ENCODE measurements around the gene EVA1A.

Gene EVA1A

DNA sequence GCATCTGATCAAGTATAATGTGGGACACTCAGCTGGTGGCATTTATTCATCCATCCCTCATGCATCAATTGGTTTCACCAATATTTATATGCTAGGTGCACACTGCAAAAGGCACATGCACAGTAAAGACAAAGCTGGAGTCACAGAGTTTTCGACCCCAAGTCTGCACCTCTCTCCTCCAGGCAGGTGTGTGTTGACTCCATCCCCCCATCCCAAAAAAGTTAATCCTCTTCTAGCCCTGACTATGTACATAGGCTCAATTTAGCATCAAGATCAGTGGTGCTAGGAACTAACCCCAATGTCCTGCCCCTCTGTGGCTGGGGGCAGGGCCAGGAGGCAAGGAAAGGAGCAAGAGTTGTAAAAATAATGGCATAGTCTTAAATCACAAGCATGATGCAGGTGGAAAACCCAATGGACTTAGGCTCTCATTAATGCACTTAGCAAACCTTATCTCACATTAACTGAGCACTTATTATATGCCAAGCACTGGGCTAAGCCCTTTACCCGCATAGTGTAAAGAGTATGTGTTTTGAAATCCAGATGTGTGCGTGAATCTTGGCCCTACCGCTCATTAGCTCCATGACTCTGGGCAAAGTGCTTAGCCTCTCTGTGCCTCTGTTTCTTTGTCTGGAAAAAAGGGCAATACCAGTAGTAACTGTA, 3.1 kb downstream of the EVA1A start:
- Histone ChIP-seq H3K27me3 (ENCODE audit: control insufficient read depth, insufficient read depth, low read length) (peaks cover 4% of the 10 kb centered on the region), H3K4me3 (ENCODE audit: low read length) (no peak overlapping the region), H3K4me1 (ENCODE audit: control insufficient read depth, insufficient read depth, low read length) (no peaks in the 10 kb centered on the region), H3K9ac (ENCODE audit: low read length) (no peak overlapping the region), H3K36me3 (ENCODE audit: control insufficient read depth, insufficient read depth, low read length) (no peaks in the 10 kb centered on the region), H3K27ac (ENCODE audit: low read depth, low read length) (no peak overlapping the region)

DNA sequence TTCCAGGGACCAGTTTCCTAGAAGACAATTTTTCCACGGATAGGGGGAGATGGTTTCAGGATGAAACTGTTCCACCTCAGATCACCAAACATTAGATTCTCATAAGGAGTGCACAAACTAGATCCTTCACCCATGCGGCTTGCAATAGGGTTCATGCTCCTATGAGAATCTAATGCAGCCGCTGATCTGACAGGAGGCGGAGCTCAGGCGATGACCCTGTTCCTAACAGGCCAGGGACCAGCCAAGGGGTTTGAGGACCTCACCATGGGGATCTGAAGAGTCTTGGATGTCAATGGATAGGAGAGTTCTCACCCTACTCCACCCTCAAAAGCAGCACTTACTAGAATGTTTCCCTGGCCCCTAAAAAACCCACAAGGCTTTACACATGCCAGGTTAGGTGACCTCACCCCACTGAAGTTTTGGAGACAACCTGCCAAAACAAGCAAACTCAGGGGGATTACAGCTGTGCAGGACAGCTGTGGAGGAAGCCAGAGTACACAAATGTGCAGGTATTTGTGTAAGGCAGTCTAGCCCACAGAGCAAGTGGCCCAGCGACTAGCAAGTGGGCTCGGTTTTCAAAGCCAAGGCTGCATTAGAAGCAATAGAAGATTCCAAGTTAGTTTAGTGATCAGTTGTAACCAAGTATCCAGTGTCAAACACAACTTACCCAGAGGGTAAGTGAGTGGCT, 3.9 kb downstream of the EVA1A start:
- Histone ChIP-seq H3K4me1 (ENCODE audit: control insufficient read depth, insufficient read depth, low read length) (no peaks in the 10 kb centered on the region), H3K4me3 (ENCODE audit: low read length) (no peak overlapping the region), H3K27ac (ENCODE audit: low read depth, low read length) (no peak overlapping the region), H3K36me3 (ENCODE audit: control insufficient read depth, insufficient read depth, low read length) (no peaks in the 10 kb centered on the region), H3K27me3 (ENCODE audit: control insufficient read depth, insufficient read depth, low read length) (peaks cover 4% of the 10 kb centered on the region), H3K9ac (ENCODE audit: low read length) (no peak overlapping the region)

DNA sequence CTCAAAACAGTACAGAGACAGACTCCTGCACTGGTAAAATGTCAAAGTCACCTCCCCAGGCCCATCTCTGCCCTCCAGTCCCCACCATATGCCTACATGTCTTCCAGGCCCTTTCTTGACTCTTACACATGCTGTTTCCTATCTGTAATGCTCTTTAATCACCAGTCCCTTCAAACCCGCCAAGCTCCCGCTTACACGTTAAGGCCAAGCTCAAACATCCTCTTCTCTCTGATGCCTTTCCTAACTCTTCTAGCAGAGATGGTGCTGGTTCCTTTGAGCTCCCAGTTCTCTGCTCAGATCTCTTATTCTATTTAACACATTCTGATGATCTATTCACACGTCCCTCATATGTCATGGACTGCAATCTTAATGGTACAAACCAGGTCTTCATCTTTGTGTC, 5.0 kb downstream of the EVA1A start:
- H3K4me3 ChIP-seq (ENCODE audit: low read length): no peak overlapping the region
- peaks cover 4% of the 10 kb centered on the region for H3K27me3 ChIP-seq (ENCODE audit: control insufficient read depth, insufficient read depth, low read length)
- no peaks in the 10 kb centered on the region for H3K4me1 ChIP-seq (ENCODE audit: control insufficient read depth, insufficient read depth, low read length)
- H3K27ac ChIP-seq (ENCODE audit: low read depth, low read length): no peak overlapping the region
- H3K9ac ChIP-seq (ENCODE audit: low read length): no peak overlapping the region
- H3K36me3 ChIP-seq (ENCODE audit: control insufficient read depth, insufficient read depth, low read length): no peaks in the 10 kb centered on the region

DNA sequence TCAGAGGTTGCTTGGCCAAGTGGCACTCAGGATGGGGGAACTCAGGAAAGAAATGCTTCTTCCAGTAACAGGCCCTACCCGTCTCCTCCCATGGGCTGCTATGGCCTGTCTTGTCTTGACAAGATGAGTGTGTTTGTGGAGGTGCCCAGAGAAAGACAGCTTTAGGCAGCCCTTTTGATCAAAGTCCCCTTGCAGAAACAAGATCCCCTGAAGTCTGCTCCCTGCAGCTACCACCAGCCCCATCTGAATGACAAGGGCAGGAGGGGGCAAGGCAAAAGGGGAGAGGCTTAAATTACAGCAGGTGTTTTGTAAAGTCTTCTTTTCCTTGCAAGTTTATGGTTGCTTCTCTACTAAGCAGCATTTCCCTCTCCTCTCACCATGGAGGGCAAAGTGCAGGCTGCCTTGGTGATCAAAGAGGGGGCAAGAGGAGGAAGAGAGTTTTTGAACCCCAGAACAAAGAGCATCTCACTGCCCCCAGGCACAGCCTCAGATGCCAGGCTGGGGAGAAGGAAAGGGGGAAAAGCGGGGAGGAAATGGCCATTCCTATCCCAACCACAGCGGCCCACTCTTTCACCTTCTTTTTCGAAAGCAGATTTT, 6.7 kb downstream of the EVA1A start:
- Histone ChIP-seq H3K27ac (ENCODE audit: low read depth, low read length) (no peak overlapping the region), H3K36me3 (ENCODE audit: control insufficient read depth, insufficient read depth, low read length) (no peaks in the 10 kb centered on the region), H3K4me1 (ENCODE audit: control insufficient read depth, insufficient read depth, low read length) (no peaks in the 10 kb centered on the region), H3K9ac (ENCODE audit: low read length) (no peak overlapping the region), H3K27me3 (ENCODE audit: control insufficient read depth, insufficient read depth, low read length) (no peaks in the 10 kb centered on the region), H3K4me3 (ENCODE audit: low read length) (no peak overlapping the region)

DNA sequence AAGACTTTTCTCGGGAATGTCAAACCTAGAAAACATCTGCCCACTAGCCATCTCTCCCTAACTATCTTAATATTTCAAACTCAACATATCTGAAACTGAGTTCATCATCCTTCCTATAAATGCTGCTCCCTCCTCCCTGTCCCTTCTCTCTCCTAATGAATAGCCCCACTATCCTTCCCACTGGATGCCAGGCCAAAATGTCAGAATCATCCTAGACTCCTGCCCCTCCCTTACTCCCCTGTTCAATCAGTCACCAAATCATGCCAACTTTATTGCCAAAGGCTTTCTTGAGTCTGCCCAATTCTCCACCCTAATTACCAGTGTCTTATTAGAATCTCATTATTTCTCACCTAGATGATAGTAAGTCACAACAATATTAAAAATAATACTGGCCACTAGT, 8.5 kb downstream of the EVA1A start:
- H3K9ac ChIP-seq (ENCODE audit: low read length): no peak overlapping the region
- H3K27me3 ChIP-seq (ENCODE audit: control insufficient read depth, insufficient read depth, low read length): no peaks in the 10 kb centered on the region
- no peaks in the 10 kb centered on the region for H3K4me1 ChIP-seq (ENCODE audit: control insufficient read depth, insufficient read depth, low read length)
- no peak overlapping the region for H3K4me3 ChIP-seq (ENCODE audit: low read length)
- H3K27ac ChIP-seq (ENCODE audit: low read depth, low read length): no peak overlapping the region
- no peaks in the 10 kb centered on the region for H3K36me3 ChIP-seq (ENCODE audit: control insufficient read depth, insufficient read depth, low read length)

DNA sequence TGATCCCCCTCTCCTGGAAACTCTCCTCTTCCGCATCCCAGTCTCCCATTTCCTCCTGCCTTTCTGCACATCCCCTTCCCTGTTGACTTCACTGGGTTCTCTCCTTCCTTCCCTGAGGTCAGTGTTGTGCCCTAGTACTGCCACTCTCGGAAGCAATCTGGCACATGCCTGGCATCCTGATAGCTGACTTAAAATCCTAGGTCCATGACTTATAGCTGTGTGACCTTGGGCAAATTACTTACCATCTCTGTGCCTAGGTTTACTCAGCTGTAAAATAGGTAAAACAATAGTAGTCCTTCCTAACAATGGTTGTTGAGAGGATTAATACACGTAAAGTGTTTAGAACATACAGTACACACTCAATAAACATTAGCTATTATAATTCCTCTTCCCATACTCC, 9.3 kb downstream of the EVA1A start:
- H3K27me3 ChIP-seq (ENCODE audit: control insufficient read depth, insufficient read depth, low read length): no peaks in the 10 kb centered on the region
- H3K27ac ChIP-seq (ENCODE audit: low read depth, low read length): no peak overlapping the region
- no peak overlapping the region for H3K9ac ChIP-seq (ENCODE audit: low read length)
- no peaks in the 10 kb centered on the region for H3K36me3 ChIP-seq (ENCODE audit: control insufficient read depth, insufficient read depth, low read length)
- H3K4me3 ChIP-seq (ENCODE audit: low read length): no peak overlapping the region
- H3K4me1 ChIP-seq (ENCODE audit: control insufficient read depth, insufficient read depth, low read length): no peaks in the 10 kb centered on the region

DNA sequence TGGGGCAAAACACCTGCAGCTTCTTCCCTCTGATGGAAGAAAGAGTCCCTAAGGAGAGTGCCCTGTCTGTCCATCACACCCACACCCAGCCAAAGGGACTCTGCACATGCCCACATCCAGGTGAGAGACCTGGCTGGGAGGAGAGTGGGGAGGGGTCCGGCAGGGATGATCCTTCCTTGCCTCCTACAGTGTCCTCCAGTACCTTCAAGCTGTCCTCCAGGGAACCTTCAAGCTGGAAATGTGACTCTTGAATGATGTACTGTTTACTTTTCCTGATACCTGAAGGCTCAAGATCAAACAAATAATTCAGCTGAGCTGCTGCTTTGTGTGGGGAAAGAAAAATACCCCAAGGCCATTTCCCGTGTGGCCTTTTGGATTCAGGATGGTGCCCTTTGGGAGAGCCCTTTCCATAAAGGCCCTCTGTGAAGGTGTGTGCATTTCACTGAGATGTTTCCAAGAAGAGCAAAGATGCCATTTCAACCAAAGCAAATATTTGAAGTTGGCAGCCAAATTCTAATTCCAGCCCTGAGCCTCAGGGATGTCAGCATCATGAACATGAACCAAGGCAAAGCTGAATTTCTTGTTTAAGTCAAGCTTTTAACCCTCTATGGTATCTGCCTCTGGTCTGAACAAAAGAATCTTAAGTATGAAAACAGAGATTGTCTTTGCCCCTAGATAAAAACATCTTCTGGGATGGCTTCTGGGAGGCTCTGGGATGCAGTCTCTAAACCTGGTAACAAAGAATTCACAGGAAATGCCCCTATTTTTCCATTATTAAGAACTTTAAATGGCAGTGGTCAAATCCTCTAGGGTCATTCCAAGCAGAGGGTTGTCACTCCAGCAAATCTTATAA, 11.1 kb downstream of the EVA1A start:
- no peaks in the 10 kb centered on the region for H3K27me3 ChIP-seq (ENCODE audit: control insufficient read depth, insufficient read depth, low read length)
- H3K4me1 ChIP-seq (ENCODE audit: control insufficient read depth, insufficient read depth, low read length): no peaks in the 10 kb centered on the region
- H3K36me3 ChIP-seq (ENCODE audit: control insufficient read depth, insufficient read depth, low read length): no peaks in the 10 kb centered on the region
- no peak overlapping the region for H3K9ac ChIP-seq (ENCODE audit: low read length)
- no peak overlapping the region for H3K4me3 ChIP-seq (ENCODE audit: low read length)
- no peak overlapping the region for H3K27ac ChIP-seq (ENCODE audit: low read depth, low read length)

DNA sequence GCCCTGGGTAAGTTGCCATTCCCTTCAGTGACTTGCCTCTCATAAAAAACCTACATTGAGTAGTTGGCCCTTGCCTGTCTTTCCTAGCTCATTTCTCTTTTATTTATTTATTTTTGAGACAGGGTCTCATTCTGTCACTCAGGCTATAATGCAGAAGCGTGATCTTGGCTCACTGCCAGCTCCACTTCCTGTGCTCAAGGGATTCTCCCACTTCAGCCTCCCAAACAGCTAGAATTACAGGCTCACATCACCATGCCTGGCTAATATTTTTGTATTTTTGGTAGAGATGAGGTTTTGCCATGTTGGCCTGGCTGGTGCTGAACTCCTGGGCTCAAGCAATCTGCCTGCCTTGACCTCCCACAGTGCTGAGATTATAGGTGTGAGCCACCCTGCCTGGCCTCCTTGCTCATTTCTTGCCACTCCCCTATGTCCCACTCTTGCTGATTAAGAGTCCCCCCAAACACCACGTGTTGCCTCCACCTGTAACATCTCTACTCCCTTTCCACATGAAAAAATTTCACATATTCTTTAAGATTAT, 12.6 kb downstream of the EVA1A start:
- no peaks in the 10 kb centered on the region for H3K36me3 ChIP-seq (ENCODE audit: control insufficient read depth, insufficient read depth, low read length)
- no peaks in the 10 kb centered on the region for H3K27me3 ChIP-seq (ENCODE audit: control insufficient read depth, insufficient read depth, low read length)
- no peak overlapping the region for H3K27ac ChIP-seq (ENCODE audit: low read depth, low read length)
- H3K4me1 ChIP-seq (ENCODE audit: control insufficient read depth, insufficient read depth, low read length): no peaks in the 10 kb centered on the region
- no peak overlapping the region for H3K9ac ChIP-seq (ENCODE audit: low read length)
- H3K4me3 ChIP-seq (ENCODE audit: low read length): no peak overlapping the region

DNA sequence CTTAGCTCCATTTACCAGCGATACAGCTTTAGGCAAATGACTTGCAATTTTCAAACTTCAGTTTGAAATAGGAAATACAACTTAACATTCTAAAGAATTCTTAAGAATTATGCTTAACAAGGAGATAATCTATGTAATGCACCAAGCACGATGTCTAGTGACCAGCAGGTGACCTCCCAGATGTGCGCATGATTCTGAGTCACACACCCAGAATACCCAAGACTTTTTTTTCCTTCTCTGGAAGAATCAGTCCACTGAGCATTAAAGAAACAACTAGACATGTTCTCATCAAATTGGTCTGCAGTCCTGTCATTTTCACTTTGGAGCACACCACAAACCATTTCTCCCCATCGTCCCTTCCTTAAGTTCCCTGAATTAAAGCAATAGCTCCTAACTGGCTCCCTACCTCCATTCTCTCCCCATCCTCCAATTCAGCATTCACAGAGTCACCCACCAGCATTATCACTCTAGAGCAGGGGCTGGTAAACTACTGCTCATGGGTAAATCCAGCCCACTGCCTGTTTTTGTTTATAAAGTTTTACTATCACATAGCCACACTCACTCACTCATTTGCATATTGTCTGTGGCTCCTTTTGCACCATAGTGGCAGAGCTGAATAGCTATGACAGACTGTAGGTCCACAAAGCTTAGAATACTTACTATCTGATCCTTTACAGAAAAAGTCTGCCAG, 13.2 kb downstream of the EVA1A start:
- Histone ChIP-seq H3K9ac (ENCODE audit: low read length) (no peak overlapping the region), H3K36me3 (ENCODE audit: control insufficient read depth, insufficient read depth, low read length) (no peaks in the 10 kb centered on the region), H3K4me1 (ENCODE audit: control insufficient read depth, insufficient read depth, low read length) (no peaks in the 10 kb centered on the region), H3K27me3 (ENCODE audit: control insufficient read depth, insufficient read depth, low read length) (no peaks in the 10 kb centered on the region), H3K4me3 (ENCODE audit: low read length) (no peak overlapping the region), H3K27ac (ENCODE audit: low read depth, low read length) (no peak overlapping the region)

DNA sequence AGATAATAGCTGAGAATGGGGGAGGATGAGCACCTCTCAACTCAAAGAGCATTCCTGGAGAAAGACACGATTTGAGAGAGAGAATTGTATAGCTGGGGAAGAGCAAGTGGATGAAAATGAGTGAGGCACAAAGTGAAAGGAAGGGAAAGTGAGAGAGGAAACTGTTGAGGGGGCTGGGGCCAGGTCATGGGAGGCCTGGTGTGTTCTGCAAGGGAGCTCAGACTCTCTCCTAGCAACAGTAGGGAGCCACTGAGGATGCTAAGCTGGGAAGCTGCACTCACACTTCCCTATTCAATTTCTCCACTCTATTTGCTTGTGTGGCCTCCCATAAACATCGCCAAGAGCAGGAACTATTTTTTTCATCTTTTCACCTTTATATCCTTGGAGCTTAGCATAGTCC, 14.8 kb downstream of the EVA1A start:
- no peaks in the 10 kb centered on the region for H3K4me1 ChIP-seq (ENCODE audit: control insufficient read depth, insufficient read depth, low read length)
- H3K27ac ChIP-seq (ENCODE audit: low read depth, low read length): no peak overlapping the region
- no peaks in the 10 kb centered on the region for H3K36me3 ChIP-seq (ENCODE audit: control insufficient read depth, insufficient read depth, low read length)
- H3K4me3 ChIP-seq (ENCODE audit: low read length): no peak overlapping the region
- H3K27me3 ChIP-seq (ENCODE audit: control insufficient read depth, insufficient read depth, low read length): no peaks in the 10 kb centered on the region
- H3K9ac ChIP-seq (ENCODE audit: low read length): no peak overlapping the region

DNA sequence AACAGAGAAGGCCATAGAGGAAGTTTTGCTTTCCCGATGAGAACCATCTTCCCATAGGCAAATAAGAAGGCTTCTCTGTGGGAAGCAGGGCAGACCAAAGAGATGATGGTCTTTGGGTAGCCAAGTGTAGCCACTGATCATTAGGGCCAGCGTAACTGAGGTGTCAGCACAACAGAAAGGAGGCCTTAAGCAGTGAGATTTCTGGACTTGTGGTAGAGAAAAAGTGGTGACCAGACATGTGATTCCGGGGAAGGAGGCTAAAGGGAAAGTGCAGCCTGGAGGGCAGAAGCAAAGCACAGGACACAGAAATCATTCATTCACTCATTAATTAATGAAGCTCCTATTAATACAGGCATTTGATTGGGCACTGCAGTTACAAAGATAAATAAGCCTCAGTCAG, 15.4 kb downstream of the EVA1A start:
- no peaks in the 10 kb centered on the region for H3K27me3 ChIP-seq (ENCODE audit: control insufficient read depth, insufficient read depth, low read length)
- no peak overlapping the region for H3K27ac ChIP-seq (ENCODE audit: low read depth, low read length)
- no peak overlapping the region for H3K4me3 ChIP-seq (ENCODE audit: low read length)
- no peaks in the 10 kb centered on the region for H3K4me1 ChIP-seq (ENCODE audit: control insufficient read depth, insufficient read depth, low read length)
- H3K9ac ChIP-seq (ENCODE audit: low read length): no peak overlapping the region
- H3K36me3 ChIP-seq (ENCODE audit: control insufficient read depth, insufficient read depth, low read length): no peaks in the 10 kb centered on the region

DNA sequence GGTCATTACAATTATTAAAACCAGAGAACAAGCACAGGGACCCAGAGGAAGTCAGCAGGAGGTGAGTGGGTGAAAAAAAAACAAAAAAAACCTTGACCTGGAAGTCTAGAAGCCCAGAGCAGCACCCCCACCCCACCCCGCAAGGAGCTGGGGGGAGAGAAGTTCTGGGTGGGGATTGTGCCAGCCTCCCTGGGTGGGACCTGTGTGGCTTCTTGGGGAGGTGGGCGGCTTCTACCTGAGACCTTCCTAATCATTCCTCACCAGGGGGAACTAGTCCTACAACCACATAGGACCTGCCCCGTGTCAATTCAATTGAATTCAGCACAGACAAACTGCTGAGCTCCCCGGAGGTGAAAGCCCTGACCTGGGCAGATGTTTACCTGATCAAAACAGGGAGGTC, 17.3 kb downstream of the EVA1A start:
- Histone ChIP-seq H3K9ac (ENCODE audit: low read length) (no peak overlapping the region), H3K27me3 (ENCODE audit: control insufficient read depth, insufficient read depth, low read length) (no peaks in the 10 kb centered on the region), H3K27ac (ENCODE audit: low read depth, low read length) (no peak overlapping the region), H3K4me1 (ENCODE audit: control insufficient read depth, insufficient read depth, low read length) (no peaks in the 10 kb centered on the region), H3K36me3 (ENCODE audit: control insufficient read depth, insufficient read depth, low read length) (no peaks in the 10 kb centered on the region), H3K4me3 (ENCODE audit: low read length) (no peak overlapping the region)

All from rectal smooth muscle tissue (tissue), 1 donor.